Stimulated activated CD8-positive, alpha-beta memory T cell treated with anti-CD3 and anti-CD28 coated beads, Interleukin-12 subunit alpha, Interleukin-12 subunit beta, amount 100 ng/mL, for 4 hours (primary cell): ENCODE measurements around the gene DEDD2.

Experiments used
- DNase-seq: peaks from one replicate; pipeline ENCODE4 v3.0.0-alpha.2; 2020; ENCODE audit warnings: low read depth

Gene DEDD2

GRCh38 chr19:42248270-42249148, 31.0 kb upstream of the DEDD2 start:
- no peak for DNase-seq

- no peak for DNase-seq
Measured at GRCh38 chr19:42247640-42248199, 30.2 kb upstream of the DEDD2 start.

DNA sequence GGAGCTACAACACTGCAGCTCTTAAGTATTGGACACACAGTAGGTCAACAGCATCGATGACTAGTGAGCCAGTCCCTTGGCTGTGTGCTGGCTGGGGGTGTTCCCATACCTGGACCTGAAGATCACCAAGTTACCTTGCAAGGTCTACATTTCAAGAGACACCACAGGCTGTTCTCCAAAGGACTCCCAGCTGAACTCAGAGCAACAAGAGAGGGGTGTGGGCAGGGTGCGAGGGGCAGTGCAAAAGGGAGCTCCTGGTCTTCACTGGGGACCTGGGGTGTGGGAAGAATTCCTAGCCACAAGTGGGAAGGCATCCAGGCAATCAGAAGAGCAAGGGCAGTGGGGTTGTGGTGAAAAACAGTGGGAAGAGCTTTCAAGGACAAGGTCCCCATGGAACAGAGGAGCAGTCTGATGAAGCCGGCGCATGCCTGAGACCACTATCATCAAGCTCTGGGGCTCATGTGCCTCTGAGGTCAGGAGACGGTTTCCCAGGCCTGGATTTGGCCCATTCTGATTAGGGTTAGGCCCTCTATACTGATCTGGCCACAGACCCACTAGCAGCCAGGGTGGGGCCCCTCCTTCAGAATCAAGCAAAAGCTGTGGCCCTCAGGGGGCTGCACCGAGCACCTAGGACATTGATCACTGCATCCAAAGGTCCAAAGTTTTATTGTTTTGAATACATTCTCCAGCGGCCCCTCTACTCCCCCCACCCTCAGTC, 29.6 kb upstream of the DEDD2 start:
- no peak for DNase-seq

DNA sequence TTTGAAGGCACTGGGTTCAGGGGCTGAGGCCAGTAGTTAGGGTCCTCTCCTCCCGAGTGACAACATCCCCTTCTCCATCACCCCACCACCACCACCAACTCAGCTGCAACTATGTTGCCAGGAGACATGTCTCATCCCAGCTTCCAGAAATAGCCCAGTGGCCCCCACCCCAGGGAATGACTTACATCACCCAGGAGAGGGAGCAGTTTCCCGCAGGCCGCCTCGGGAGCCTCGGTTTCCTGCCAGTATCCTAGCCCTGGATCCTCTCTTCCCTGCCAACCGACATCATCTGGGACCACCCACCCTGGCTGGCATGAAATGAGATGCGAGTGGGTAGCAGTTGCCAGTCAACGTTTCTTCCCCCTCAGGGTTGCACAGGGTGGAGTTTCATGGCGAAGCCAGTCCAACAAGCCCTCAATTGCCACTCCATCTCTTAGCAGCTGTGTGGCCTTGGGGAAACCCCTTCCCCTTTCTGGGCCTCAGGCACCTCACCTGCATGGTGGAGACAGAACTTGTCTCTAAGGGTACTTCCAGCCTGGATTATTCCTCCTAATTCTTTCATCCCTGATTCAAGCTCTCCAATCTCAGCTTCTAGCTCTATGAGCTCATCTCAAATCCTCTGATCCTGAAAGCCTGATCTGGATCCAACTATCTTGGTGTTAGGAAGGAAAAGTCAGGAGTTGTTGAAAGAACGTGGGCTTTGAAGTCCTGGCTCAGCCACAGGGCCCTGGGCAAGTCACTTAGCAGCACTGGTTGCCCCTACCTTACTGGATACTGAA, 28.9 kb upstream of the DEDD2 start:
- DNase-seq: no peak

DNA sequence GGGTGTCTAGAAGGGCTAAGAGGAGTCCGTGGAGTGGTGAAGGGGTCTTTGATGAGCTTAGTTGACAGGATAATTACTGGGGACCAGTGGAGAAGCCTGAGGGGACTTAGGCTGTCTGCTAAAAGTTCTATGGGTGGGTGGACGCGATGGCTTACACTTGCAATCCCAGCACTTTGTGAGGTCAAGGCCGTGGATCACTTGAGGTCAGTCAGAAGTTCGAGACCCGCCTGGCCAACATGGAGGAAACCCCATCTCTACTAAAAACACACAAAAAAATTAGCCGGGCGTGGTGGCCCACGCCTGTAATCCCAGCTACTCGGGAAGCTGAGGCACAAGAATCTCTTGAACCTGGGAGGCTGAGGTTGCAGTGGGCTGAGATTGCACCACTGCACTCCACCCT, 27.8 kb upstream of the DEDD2 start:
- no peak for DNase-seq

- DNase-seq: peak; percentile 86
Measured at GRCh38 chr19:42244347-42245220, 27.1 kb upstream of the DEDD2 start.

DNA sequence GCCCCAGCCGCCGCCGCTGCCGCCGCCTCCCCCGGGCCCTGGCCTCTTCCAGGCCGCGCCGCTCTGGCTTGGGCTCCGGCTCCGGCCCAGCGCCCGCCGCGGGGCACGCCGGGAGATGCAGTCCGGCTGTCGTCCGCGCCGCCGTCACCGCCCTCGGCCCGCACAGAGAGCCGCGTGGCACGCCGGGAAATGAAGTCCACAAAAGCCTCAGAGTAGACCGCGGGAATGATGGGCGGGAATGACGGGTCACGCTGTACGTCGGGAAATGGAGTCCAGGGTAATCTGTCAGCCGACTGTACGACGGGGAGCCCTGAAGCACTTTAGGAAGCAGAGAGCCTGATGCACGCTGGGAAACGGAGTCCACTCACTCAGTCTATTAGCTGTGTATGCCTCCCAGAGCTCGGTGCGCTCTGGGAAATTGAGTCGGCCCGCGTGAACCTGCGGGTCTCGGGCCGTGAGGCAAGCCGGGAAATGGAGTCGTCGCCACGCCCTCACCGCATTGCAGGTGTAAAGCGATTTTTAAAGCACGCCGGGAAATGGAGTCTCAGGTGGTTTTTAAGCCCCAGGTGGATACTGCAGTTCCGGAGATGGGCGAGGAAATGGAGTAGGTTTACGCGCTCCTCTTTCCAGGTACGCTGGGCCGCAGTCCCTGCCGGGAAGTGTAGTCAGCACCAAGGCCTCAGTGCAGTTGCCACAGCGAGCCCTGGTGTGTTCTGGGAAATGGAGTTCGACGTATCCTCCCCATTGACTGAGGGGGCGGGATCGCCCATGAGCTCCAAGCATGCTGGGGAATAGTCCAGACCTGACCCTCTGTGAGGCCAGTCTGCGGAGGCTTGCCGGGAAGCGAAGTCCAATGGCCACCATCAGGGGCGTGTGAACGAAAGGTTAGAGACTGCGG, 25.3 kb upstream of the DEDD2 start, which contains the start of gene GSK3A:
GSK3A (minus strand) TSS at position 91 of the 898 bp plus-strand sequence. CDS start 137 bp downstream, outside the sequence.
- DNase-seq: peak; percentile 94

DNA sequence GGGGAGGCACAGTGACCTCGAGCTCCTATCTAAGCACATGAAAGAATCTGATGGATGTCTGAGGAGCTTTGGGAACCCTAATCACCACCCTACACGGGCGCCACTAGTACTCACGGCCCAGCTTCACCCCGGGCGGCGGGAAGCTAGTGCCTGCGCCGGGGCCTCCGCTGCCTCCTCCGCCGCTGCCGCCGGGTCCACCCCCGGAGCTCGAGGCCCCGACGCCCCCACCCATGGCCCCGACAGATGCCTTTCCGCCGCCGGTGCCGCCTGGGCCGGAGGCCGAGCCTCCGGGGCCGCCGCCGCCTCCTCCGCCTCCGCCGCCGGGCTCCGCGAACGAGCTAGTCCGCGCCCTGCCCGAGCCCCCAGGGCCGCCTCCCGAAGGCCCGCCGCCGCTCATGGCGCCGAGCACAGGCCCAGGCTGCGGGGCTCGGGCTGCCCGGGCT, 24.6 kb upstream of the DEDD2 start:
- DNase-seq: no peak

DNA sequence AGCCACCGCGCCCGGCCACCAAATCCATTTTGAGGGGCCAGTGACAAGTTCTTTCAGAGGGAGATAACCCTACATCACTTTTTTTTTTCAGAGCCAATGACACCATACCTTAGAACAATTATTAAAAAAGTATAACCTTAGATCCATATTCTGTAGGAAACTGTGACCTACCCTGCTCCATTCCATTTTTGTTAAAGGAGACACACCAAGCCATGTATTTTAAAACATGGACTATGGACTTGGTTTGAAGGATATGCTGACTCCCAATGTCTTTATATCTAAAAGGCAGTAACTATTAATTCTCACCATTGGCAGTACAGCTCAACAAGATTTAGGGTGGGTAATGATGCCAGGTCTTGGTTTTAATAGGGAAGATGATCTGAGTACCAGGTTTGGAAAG, 23.8 kb upstream of the DEDD2 start:
- DNase-seq: no peak

GRCh38 chr19:42239544-42240220, 22.2 kb upstream of the DEDD2 start:
- DNase-seq: no peak

GRCh38 chr19:42235181-42235580, 17.7 kb upstream of the DEDD2 start:
- DNase-seq: no peak

GRCh38 chr19:42234364-42234763, 16.9 kb upstream of the DEDD2 start:
- DNase-seq: no peak

DNA sequence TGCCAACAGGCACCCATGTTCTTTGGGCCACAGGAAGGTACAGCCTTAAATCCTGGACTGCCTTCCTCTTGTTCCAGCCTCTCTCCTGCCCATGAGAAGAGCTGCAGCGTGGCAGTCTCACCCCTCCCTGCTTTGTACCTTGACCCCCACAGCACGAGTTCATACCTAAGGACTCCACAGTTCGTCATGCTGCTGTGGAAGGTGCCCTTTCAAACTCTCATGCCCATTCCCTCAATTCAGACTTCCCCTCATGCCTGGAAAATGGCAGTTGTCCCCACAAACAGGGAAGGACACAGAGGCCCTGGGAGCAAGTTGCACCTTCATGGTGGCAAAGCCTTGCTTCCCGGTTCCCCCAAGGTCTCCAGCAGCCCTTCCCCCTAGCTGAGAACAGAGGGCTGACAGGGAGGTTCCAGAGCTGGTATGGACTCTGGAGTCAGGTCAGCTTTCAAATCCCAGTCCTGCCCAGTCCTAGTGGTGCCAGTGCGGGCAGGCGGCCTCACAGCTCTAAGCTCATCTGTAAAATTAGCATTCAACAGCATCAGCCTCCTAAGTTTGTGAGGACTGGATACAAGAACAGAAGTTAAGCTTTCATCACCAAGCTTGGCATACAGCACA, 16.3 kb upstream of the DEDD2 start:
- no peak for DNase-seq

DNA sequence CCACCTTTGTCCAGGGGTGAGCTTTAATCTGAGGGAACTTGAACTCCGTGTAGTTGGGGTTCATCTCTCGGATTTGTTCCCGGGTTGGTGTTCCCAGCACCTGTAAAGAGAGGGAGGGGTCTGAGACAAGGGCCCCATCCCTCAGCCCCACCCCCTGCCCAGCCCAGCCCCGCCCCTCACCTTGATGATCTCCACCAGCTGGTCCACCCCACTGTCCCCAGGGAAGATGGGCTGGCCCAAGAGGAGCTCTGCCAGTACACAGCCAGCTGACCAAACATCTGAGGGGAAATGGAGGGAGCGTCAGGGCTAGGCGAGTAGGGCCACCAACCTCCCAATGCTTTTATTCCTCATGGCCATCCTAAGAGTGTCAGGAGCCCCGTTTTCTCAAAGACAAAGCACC, 15.6 kb upstream of the DEDD2 start:
- no peak for DNase-seq

DNA sequence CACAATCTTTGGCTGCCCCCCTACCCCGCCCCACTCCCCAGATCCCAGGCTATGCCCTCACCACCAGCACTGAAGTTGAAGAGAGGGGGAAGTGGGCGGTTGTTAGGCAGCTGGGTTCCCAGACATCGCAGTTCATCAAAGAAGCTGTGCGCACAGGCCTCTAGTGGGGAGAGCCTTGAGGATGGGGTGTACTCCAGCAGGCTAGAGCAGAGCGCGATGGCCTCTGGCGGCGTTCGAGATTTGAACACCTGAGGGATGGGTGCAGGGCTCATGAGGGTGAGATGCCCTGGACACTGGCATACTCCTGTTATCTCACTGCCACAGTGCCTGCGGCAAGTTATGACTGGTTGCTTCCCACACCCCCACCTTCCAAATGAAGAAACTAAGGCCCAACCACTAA, 15.0 kb upstream of the DEDD2 start:
- DNase-seq: no peak

DNA sequence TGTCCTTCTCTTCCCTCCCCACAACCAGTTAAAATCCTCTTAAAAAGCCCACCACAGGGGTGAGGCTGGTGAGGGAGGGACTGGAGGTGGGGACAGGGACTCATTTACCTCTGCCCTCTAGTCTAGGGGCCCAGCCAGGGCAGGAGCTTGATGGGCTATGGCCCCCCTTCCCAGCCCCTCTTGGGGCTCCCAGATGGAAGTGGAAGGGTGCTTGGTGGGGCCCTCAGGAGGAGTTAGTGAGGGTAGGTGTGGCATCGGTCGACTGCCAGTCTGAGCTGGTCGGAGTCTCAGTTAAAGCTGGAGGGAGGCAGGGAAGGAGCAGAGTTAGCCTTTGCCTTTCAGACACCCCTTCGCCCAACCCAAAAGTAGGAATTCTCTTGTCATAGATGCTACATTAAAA, 13.1 kb upstream of the DEDD2 start:
- no peak for DNase-seq

GRCh38 chr19:42229855-42230351, 12.4 kb upstream of the DEDD2 start:
- no peak for DNase-seq

DNA sequence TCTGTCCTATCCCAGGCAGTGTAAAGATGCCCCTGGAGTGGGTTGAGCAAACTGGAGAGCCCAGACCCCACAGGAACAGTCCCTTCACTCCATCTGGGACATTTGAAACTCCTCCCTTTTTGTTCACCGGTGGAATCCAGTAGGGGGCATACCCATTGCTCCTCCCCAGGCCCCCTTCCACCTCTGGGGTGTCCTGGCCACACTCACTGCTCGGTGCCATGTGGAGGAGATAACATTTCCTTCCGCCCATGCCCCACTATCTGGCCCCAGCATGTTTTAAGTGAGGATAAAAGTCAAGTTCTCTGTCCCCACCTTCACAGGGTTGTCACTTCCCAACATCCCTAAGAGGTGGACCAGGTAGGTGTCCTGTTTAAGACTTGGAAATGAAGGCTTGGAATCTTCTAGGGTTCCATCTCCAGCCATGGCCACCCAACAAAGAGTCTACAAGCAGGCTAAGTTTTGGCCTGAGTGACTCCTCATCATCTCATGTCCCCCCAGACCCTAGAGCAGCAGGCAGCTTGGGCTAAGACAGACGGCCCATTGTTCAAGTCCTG, 11.9 kb upstream of the DEDD2 start:
- no peak for DNase-seq

DNA sequence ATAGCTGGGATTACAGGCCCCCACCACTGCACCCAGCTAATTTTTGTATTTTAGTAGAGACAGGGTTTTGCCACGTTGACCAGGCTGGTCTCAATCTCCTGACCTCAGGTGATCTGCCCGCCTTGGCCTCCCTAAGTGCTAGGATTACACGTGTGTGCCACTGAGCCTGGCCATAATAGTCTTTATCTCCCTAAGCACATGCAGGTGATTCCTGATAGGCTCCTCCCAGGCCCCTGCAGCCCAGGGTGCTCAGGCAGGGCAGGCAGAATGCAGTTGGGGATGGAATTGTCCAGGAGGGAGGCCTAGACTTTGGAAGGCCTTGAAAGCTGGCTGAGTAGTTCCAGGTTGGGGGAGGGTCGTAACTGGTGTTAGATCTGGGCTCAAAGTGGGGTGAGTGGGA, 11.2 kb upstream of the DEDD2 start:
- DNase-seq: no peak
